ENCODE measurements around the gene SLC8A2.
"Not testable (repeated sequence)": the region's sequence is repeated elsewhere in the genome, so short reads cannot be mapped to it uniquely, and the experiment has no call there.

Gene SLC8A2

GRCh38 chr19:47499863-47500830 is 28.5 kb upstream of the SLC8A2 start:
- DNase-seq: no peak

DNA sequence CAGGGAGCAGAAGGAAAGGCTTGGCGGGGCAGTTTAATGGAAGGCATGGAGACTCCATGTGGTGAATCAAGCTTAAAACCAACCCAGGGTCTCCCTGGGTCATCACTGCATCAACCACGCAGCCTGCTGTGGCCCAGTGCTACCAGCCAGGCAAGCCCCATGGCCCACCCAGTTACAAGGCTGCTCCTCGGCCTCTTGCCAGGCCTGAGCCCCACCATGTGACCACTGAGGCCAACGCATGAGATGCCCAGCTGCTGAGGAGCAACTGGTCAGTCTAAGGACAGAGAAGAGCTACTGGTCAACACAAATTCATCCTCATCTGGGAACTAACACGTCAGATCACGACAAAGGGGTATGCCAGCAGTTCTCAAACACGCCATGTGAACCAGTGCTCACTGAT is 27.7 kb upstream of the SLC8A2 start:
- DNase-seq: no peak

- DNase-seq: no peak
Observed at GRCh38 chr19:47498561-47498960, 26.9 kb upstream of the SLC8A2 start.

GRCh38 chr19:47497821-47498520 is 26.3 kb upstream of the SLC8A2 start:
- no peak for DNase-seq

- DNase-seq: no peak
Observed at GRCh38 chr19:47497050-47497766, 25.5 kb upstream of the SLC8A2 start.

GRCh38 chr19:47495478-47496372 is 24.0 kb upstream of the SLC8A2 start:
- DNase-seq: no peak

- DNase-seq: no peak
Observed at GRCh38 chr19:47494729-47495128, 23.0 kb upstream of the SLC8A2 start.

DNA sequence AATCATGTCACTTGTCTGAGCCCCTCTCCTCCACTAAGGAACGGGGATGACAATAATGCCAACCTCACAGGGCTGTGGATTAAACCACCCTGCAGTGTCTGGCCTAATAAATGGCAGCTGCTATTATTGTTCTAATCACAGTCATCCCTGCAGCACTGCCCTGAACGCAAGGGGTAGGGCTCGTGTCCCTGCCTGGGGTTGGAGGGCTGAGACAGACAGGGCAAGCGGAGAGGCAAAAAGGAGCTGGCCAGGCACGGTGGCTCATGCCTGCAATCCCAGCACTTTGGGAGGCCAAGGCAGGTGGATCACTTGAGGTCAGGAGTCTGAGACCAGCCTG is 22.5 kb upstream of the SLC8A2 start:
- DNase-seq: no peak

- DNase-seq: no peak
Observed at GRCh38 chr19:47493378-47494210, 21.9 kb upstream of the SLC8A2 start.

DNA sequence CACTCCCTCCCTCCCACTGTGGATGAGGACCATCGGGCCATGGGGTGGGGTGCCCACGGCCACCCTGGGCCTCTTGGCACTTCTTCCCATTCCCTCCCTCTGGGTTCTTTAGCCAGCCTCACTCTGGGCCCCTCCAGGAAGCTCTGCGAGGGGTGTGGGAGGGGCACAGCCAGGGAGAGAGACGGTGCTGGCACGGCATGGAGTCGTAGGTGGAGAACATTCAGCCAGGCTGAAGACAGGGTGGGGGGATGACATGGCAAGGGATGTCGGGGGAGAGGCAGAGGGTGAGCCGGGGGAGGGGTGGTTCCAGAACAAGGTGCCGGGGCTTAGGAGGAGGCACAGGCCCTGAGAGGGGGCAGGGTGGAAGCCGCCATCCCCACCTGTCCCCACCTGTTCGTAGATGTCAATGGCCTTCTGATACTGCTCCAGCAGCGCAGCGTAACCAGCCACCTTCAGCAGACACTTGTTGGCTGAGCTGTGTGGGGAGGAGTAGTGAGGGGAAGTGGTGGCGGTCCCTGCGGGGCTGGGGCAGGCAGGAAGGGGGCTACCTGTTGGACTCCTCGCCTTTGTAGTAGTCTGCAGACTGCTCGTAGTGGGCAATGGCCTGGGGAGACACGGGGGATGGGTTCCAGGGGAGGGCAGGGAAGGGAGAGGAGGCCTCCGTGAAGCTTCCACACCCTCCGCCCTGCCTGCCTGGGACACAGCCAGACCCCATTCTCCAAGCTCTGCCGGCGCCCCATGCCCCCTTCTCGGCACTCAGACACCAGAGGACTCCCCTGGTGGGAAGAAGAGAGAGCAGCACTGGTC is 21.1 kb upstream of the SLC8A2 start:
- DNase-seq: no peak

- no peak for DNase-seq
Observed at GRCh38 chr19:47492137-47492533, 20.4 kb upstream of the SLC8A2 start.

DNA sequence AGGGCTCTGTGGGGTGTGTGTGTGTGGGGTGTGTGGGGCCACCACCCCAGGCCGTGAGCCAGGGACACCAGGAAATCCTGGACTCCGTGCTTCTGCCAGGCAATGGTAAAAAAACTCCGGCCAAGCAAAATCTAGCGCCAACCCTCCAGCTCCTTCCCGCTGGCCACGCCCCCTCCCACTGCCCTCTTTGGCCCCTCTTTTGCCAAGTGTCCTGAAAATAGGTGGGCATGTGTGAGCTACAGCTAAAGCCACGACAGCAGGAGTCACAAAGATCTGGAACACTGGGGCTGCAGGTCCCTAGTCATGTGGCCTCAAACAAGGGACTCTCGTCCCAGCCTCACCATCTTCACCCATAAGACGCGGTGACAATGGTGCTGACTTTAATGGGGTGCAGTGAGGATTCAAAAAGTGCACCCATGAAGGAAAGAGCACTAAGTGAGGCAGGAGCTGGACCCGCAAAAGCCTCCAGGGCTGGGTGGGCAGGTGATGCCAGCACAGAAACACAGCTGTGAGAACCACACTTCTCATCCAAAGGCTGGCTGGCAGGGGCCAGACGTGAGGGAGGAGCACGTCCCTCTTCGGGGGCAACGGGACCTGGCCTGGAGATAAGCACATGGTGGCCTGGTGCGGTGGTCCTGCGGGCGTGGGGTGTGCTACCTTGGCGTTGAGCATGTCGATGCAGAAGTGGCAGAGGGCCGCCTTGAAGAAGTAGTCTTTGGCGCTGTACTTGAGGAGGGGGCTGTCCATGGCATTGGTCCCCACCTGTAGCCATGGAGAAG is 19.9 kb upstream of the SLC8A2 start:
- no peak for DNase-seq

- DNase-seq: no peak
Observed at GRCh38 chr19:47490847-47491246, 19.2 kb upstream of the SLC8A2 start.

DNA sequence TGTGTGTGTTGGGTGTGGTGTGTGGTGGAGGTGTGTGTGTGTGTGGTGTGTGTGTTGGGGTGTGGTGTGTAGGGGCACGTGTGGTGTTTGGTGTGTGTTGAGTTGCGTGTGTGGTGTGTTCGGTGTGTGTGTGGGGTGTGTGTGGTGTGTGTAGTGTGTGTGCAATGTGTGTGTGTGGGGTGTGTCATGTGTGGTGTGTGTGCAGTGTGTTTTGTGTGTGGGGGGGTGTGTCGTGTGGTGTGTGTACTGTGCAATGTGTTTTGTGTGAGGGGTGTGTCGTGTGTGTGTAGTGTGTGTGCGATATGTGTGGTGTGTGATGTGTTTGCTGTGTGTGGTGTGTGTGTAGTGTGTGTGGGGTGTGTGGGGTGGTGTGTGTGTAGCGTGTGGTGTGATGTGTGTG is 18.3 kb upstream of the SLC8A2 start:
- no peak for DNase-seq

GRCh38 chr19:47489072-47489914 is 17.6 kb upstream of the SLC8A2 start:
- no peak for DNase-seq

DNA sequence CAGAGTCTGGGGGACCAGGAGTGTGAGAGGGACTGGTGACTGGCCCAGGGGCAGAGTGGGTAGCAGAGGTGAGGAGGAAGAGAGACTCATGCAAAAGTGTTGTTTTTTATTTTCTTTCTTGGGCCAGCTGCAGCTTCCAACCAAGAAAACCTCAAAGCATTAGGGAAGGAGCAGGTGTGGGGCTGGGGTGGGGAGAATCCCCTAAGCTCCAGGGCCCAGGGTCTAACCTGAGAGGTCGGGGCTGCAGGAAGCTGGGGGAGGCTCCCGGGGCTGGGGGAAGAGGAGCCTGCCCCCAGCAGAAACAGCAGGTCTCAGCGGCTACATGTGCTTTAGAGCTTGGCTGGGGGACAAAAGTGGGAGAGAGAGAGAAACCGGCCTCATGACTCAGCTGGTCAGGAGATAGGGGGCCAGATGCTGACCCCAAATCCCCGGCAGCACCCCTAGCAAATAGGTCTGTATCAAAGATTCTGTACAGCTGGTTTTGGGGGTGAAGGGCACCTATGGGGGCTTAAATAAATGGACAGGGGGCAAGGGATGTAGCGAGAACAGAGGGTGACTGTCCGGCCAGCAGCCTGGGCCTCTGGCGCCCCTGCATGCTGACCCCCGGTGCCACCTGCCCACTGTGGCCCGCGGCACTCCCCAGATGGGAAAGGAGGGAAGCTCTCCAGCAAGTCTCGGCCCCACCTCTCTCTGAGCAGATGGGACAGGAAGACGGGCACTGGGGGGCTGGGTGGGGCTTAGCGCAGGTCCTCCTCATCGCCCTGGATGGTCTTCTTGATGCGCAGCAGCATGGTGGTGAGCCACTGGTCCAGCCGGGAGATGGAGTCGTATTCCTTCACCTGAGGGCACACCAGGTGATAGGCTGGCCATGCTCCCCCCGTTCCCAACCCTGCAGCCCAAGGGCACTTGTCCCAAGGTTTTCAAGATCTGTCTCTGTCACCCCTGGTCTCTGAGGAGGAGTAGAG is 16.1 kb upstream of the SLC8A2 start:
- DNase-seq: no peak

DNA sequence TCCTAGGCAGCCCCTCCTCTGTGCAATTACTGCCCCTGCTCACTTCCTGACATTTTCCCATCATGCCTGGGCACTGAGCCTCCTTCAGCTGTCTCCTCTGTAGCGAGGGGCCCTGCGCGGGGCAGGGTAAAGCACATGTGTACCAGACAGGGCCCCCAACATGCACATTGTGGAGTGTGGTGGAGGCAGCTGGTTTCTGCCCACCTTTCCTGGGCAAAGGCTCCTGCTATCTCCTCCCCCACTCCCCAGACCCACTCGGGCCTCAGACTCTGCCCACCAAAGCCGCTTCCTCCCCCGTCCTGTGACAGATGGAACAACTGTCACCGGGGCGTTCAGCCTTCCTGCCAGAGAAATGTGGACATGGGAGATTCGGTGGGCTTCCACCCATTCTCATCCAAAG is 15.2 kb upstream of the SLC8A2 start:
- DNase-seq: no peak

- DNase-seq: not testable (repeated sequence)
Observed at GRCh38 chr19:47486220-47486619, 14.5 kb upstream of the SLC8A2 start.

Measured in activated gamma-delta T cell (primary cell).